ENCODE data around the gene SLC1A6.

Gene SLC1A6

GRCh38 chr19:14992780-14993179, 13.1 kb upstream of the SLC1A6 start:
- no peaks in the 10 kb centered on the region for H3K36me3 ChIP-seq (ENCODE audit: control insufficient read depth, insufficient read depth, low read length)
- no peaks in the 10 kb centered on the region; the same call in 1 of the 2 replicates for H3K27me3 ChIP-seq (replicated peaks; ENCODE audit: control insufficient read depth, insufficient read depth, low read length)
- no peak overlapping the region for H3K4me3 ChIP-seq (replicated peaks; ENCODE audit: low read depth, low read length)
- TF ChIP-seq CTCF (IDR thresholded peaks at IDR 0.05; ENCODE audit: insufficient read depth, low read length, poor library complexity, severe bottlenecking) = no peak
- no peak for DNase-seq (ENCODE audit: extremely low read depth, insufficient read length)

GRCh38 chr19:14985133-14985532, 5.5 kb upstream of the SLC1A6 start:
- DNase-seq (ENCODE audit: extremely low read depth, insufficient read length) = no peak
- TF ChIP-seq CTCF (IDR thresholded peaks at IDR 0.05; ENCODE audit: insufficient read depth, low read length, poor library complexity, severe bottlenecking) = no peak
- Histone ChIP-seq H3K36me3 (ENCODE audit: control insufficient read depth, insufficient read depth, low read length) (no peaks in the 10 kb centered on the region), H3K27me3 (replicated peaks; ENCODE audit: control insufficient read depth, insufficient read depth, low read length) (no peaks in the 10 kb centered on the region; the same call in 1 of the 2 replicates), H3K4me3 (replicated peaks; ENCODE audit: low read depth, low read length) (no peak overlapping the region)

- DNase-seq (ENCODE audit: extremely low read depth, insufficient read length) = no peak
- Histone ChIP-seq H3K4me3 (replicated peaks; ENCODE audit: low read depth, low read length) (no peak overlapping the region), H3K36me3 (ENCODE audit: control insufficient read depth, insufficient read depth, low read length) (no peaks in the 10 kb centered on the region), H3K27me3 (replicated peaks; ENCODE audit: control insufficient read depth, insufficient read depth, low read length) (peaks cover 1% of the 10 kb centered on the region; the same call in 1 of the 2 replicates)
- no peak for TF ChIP-seq CTCF (IDR thresholded peaks at IDR 0.05; ENCODE audit: insufficient read depth, low read length, poor library complexity, severe bottlenecking)
These were observed 1.4 kb downstream of the SLC1A6 start for GRCh38 chr19:14978161-14978776.

GRCh38 chr19:14977128-14977527, 2.5 kb downstream of the SLC1A6 start:
- no peak for DNase-seq (ENCODE audit: extremely low read depth, insufficient read length)
- no peak for TF ChIP-seq CTCF (IDR thresholded peaks at IDR 0.05; ENCODE audit: insufficient read depth, low read length, poor library complexity, severe bottlenecking)
- H3K27me3 ChIP-seq (replicated peaks; ENCODE audit: control insufficient read depth, insufficient read depth, low read length) = peaks cover 1% of the 10 kb centered on the region; the same call in 1 of the 2 replicates
- no peak overlapping the region for H3K4me3 ChIP-seq (replicated peaks; ENCODE audit: low read depth, low read length)
- no peaks in the 10 kb centered on the region for H3K36me3 ChIP-seq (ENCODE audit: control insufficient read depth, insufficient read depth, low read length)

- Histone ChIP-seq H3K4me3 (replicated peaks; ENCODE audit: low read depth, low read length) (no peak overlapping the region), H3K27me3 (replicated peaks; ENCODE audit: control insufficient read depth, insufficient read depth, low read length) (peaks cover 1% of the 10 kb centered on the region; the same call in 1 of the 2 replicates), H3K36me3 (ENCODE audit: control insufficient read depth, insufficient read depth, low read length) (no peaks in the 10 kb centered on the region)
- DNase-seq (ENCODE audit: extremely low read depth, insufficient read length) = no peak
- no peak for TF ChIP-seq CTCF (IDR thresholded peaks at IDR 0.05; ENCODE audit: insufficient read depth, low read length, poor library complexity, severe bottlenecking)
These were observed 5.2 kb downstream of the SLC1A6 start for GRCh38 chr19:14974488-14974887.

GRCh38 chr19:14972676-14973075, 7.0 kb downstream of the SLC1A6 start:
- H3K36me3 ChIP-seq (ENCODE audit: control insufficient read depth, insufficient read depth, low read length) = no peaks in the 10 kb centered on the region
- H3K27me3 ChIP-seq (replicated peaks; ENCODE audit: control insufficient read depth, insufficient read depth, low read length) = no peaks in the 10 kb centered on the region
- no peak overlapping the region for H3K4me3 ChIP-seq (replicated peaks; ENCODE audit: low read depth, low read length)
- TF ChIP-seq CTCF (IDR thresholded peaks at IDR 0.05; ENCODE audit: insufficient read depth, low read length, poor library complexity, severe bottlenecking) = no peak
- no peak for DNase-seq (ENCODE audit: extremely low read depth, insufficient read length)
